Vagina (tissue), 2 donors: Measurements from ENCODE around the gene NLGN1. TPM values are rescaled to one million over a fixed set of nuclear protein-coding genes. Genes with fewer than 3 reads are reported as not detected.
"Not testable (repeated sequence)": the region's sequence is repeated elsewhere in the genome, so short reads cannot be mapped to it uniquely, and the experiment has no call there.

ENCODE experiments used
- DNase-seq, 2 donors: peaks; one replicate each; pipeline ENCODE4 v3.0.0-alpha.2; 2017; ENCODE audit errors: extremely low spot score in 2 of 2
- H3K27ac ChIP-seq: fragments of 200-600 bp; sonication (generic); one replicate; pipeline ENCODE4 v1.5.1; 2019
- H3K27me3 ChIP-seq: fragments of 200-600 bp; sonication (generic); one replicate; pipeline ENCODE4 v1.5.1; 2019
- H3K36me3 ChIP-seq, 2 donors: fragments of 200-600 bp; sonication (generic); one replicate each; pipeline ENCODE4 v1.5.1; 2017 to 2019
- H3K4me1 ChIP-seq: fragments of 200-600 bp; sonication (generic); one replicate; pipeline ENCODE4 v1.5.1; 2019
- H3K4me3 ChIP-seq, 2 donors: fragments of 200-600 bp; sonication (generic); 1 replicate in 1 of 2; 2 replicates in 1 of 2; pipeline ENCODE4 v1.5.1; 2016 to 2019
- H3K9me3 ChIP-seq: fragments of 200-600 bp; sonication (generic); one replicate; pipeline ENCODE4 v1.5.1; 2019
- CTCF ChIP-seq, 3 experiments: fragments of 450-650 bp in 2 of 3; fragments of 200-600 bp in 1 of 3; sonication (generic) in 1 of 3; IDR thresholded peaks; one replicate each; pipeline ENCODE4 v1.5.1; 2017 to 2019; ENCODE audit warnings: antibody characterized with exemption in 3 of 3, mild to moderate bottlenecking in 2 of 3, moderate library complexity in 2 of 3
- POLR2A ChIP-seq, 2 donors: fragments of 450-650 bp; IDR thresholded peaks; one replicate each; pipeline ENCODE4 v1.6.1; 2017; ENCODE audit warnings: antibody characterized with exemption in 2 of 2, mild to moderate bottlenecking in 2 of 2, moderate library complexity in 2 of 2
- POLR2AphosphoS5 ChIP-seq, 2 donors: sonication (generic); formaldehyde crosslinking; IDR thresholded peaks; one replicate each; pipeline ENCODE4 v1.9.0; 2017; ENCODE audit warnings: antibody characterized with exemption in 2 of 2, mild to moderate bottlenecking in 2 of 2, low read depth in 1 of 2; ENCODE audit not compliant: insufficient read depth in 1 of 2
- intact Hi-C: fragments of 100-400 bp; cut with DNase I; formaldehyde crosslinking; loops from one replicate; pipeline ENCODE4 v1.15.1; 2023
- total RNA-seq: library from RNA; depleted of rRNA; stranded (reverse); fragments of >200 nt; gene quantifications from one replicate; pipeline ENCODE4 v1.2.3, GENCODE V29; 2016

Gene NLGN1
- total RNA-seq, 1 donor from 2014 or later, result 4.7 TPM

GRCh38 chr3:174204765-174205164 is 807.2 kb downstream of the NLGN1 start:
- TF ChIP-seq CTCF (IDR thresholded peaks at IDR 0.05), result no peak
- no peak for TF ChIP-seq POLR2AphosphoS5 (IDR thresholded peaks at IDR 0.05; ENCODE audit: insufficient read depth in 1 of 2, low read depth in 1 of 2)
- TF ChIP-seq POLR2A (IDR thresholded peaks at IDR 0.05), result no peak
- intact Hi-C loops, result no loop called here
- no peaks in the 10 kb centered on the region for H3K4me1 ChIP-seq

GRCh38 chr3:174206607-174207192 is 809.2 kb downstream of the NLGN1 start:
- H3K27me3 ChIP-seq, result no peaks in the 10 kb centered on the region
- no peak overlapping the region for H3K4me3 ChIP-seq
- DNase-seq, result no peak
- intact Hi-C loops, result no loop called here
- no peaks in the 10 kb centered on the region for H3K9me3 ChIP-seq
- TF ChIP-seq CTCF (IDR thresholded peaks at IDR 0.05), result no peak
- no peak for TF ChIP-seq POLR2A (IDR thresholded peaks at IDR 0.05)
- TF ChIP-seq POLR2AphosphoS5 (IDR thresholded peaks at IDR 0.05; ENCODE audit: insufficient read depth in 1 of 2, low read depth in 1 of 2), result no peak
- no peaks in the 10 kb centered on the region for H3K4me1 ChIP-seq
- no peak overlapping the region for H3K27ac ChIP-seq
- no peaks in the 10 kb centered on the region for H3K36me3 ChIP-seq

More at GRCh38 chr3:174204765-174205164, 807.2 kb downstream of the NLGN1 start:
- H3K27me3 ChIP-seq, result no peaks in the 10 kb centered on the region
- no peak overlapping the region for H3K4me3 ChIP-seq
- H3K36me3 ChIP-seq, result no peaks in the 10 kb centered on the region
- H3K27ac ChIP-seq, result no peak overlapping the region
- DNase-seq, result no peak
- H3K9me3 ChIP-seq, result no peaks in the 10 kb centered on the region

- Histone ChIP-seq H3K4me3 (no peak overlapping the region), H3K27me3 (no peaks in the 10 kb centered on the region), H3K27ac (no peak overlapping the region), H3K4me1 (no peaks in the 10 kb centered on the region), H3K36me3 (no peaks in the 10 kb centered on the region), H3K9me3 (no peaks in the 10 kb centered on the region)
- no peak for TF ChIP-seq CTCF (IDR thresholded peaks at IDR 0.05)
- TF ChIP-seq POLR2AphosphoS5 (IDR thresholded peaks at IDR 0.05; ENCODE audit: insufficient read depth in 1 of 2, low read depth in 1 of 2), result no peak
- no peak for TF ChIP-seq POLR2A (IDR thresholded peaks at IDR 0.05)
- DNase-seq, result no peak
- intact Hi-C loops, result no loop called here
These were observed 810.6 kb downstream of the NLGN1 start for GRCh38 chr3:174208161-174208560.

- H3K9me3 ChIP-seq, H3K27ac ChIP-seq, H3K27me3 ChIP-seq, intact Hi-C loops, H3K36me3 ChIP-seq, H3K4me3 ChIP-seq, DNase-seq, H3K4me1 ChIP-seq: not testable (repeated sequence)
These were observed 814.4 kb downstream of the NLGN1 start for GRCh38 chr3:174211896-174212295.

- DNase-seq, result no peak
- Histone ChIP-seq H3K36me3 (no peaks in the 10 kb centered on the region), H3K27me3 (no peaks in the 10 kb centered on the region), H3K9me3 (no peaks in the 10 kb centered on the region), H3K27ac (no peak overlapping the region), H3K4me1 (no peaks in the 10 kb centered on the region), H3K4me3 (no peak overlapping the region)
- intact Hi-C loops, result no loop called here
- no peak for TF ChIP-seq POLR2AphosphoS5 (IDR thresholded peaks at IDR 0.05; ENCODE audit: insufficient read depth in 1 of 2, low read depth in 1 of 2)
- TF ChIP-seq POLR2A (IDR thresholded peaks at IDR 0.05), result no peak
These were observed 817.9 kb downstream of the NLGN1 start for GRCh38 chr3:174215456-174215855.

- Histone ChIP-seq H3K9me3 (no peaks in the 10 kb centered on the region), H3K36me3 (no peaks in the 10 kb centered on the region), H3K27me3 (no peaks in the 10 kb centered on the region), H3K27ac (no peak overlapping the region), H3K4me3 (no peak overlapping the region), H3K4me1 (no peaks in the 10 kb centered on the region)
- intact Hi-C loops, result no loop called here
- TF ChIP-seq CTCF (IDR thresholded peaks at IDR 0.05) (no peak), POLR2AphosphoS5 (IDR thresholded peaks at IDR 0.05; ENCODE audit: insufficient read depth in 1 of 2, low read depth in 1 of 2) (no peak), POLR2A (IDR thresholded peaks at IDR 0.05) (no peak)
- DNase-seq, result no peak
These were observed 818.5 kb downstream of the NLGN1 start for GRCh38 chr3:174216019-174216418.
